Activated T-cell treated with anti-CD3 and anti-CD28 coated beads for 24 hours (primary cell): ENCODE results near the gene ARAP1.

Experiments used
- DNase-seq: peaks from one replicate; pipeline ENCODE4 v3.0.0-alpha.2; 2020; ENCODE audit warnings: low read depth

The ARAP1 gene

DNA sequence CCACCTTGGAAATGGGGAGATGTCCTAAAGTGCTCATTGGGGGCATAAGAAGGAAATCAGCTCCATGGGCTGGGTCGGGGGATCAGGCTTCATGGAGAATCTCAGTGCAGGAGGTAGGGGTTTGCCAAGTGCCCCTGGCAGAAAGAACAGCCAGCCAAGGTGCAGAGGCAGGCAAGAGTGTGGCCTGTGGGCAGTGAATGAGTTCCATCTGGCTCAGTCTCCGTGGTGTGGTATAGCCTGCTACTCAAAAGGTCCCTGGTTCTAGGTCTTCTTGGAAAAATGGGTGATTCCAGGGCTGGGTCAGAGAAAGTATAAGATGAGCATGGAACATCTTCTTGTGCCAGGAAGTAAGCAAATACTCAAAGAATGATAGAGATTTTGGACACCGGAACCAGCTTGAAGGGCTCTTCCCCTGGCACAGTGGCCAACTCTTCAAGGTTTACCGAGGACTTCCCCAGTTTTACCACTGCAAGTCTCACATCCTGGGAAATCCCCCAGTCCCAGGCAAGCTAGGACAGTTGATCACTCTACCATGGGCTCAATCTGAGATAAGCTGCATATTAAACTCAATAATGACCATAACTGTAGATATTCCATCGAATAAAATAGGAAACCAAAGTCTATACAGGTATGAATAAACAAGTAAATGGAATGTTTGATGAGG is 10.6 kb upstream of the ARAP1 start:
- no peak for DNase-seq

DNA sequence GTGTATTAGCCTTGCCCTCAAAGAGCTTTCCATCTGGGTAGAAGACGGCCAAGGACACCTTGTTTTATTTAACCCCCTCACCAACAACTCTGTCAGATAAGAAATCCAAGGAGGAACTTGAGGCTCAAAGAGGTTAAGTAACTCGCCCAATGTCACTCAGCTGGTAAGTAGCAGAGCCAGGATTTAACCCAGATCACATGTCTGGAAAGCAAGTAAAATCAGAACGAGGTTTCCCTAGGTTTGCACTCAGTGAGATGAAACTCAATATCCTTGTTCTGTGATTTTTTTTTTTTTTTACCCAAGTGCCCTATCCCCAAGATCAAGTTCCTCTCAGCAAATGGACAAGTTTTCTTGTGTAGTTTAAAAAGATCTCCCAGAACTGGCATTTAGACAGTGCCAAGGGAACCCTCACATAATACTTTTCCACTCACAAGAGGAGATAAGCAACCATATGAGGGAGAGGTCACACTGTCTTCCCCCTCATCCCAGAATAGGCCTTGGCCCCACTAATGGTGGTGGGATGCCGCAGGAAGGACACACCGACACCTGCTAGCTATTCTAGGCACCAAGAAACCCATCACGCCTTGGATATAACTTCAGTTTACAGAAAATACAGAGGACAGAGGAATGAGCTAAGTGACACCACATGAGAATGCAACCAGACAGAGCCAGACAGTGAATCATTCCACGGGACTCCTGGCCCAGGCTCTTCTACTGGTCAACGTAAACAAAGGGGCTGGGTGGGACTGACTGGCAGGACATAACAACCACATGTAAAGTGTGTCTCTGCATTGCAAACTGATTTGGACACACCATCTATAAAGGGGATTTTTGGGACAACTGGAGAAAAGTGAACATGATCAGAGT is 8.6 kb upstream of the ARAP1 start:
- DNase-seq: no peak

DNA sequence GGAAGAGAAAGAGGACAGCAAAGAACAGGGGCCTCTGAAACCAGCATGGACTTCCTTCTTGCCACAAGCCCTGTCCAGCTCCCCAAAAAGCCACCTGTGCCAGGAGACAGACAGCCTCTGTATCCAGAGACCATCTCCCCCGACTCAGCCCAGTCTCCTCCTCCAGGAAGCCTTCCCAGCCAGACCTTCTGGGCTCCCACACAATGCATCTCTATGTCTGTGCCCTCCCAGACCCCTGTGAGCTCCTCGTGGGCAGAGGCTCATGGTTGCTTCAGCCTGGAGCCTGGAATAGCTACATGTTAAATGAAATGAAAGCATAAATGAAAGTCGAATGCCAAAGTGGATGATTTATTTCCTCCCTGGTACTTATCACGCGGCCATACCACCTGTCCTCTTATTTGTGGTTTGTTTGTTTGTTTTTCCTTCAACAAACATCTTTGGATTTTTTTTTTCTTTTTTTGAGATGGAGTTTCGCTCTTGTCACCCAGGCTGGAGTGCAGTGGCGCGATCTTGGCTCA is 7.3 kb upstream of the ARAP1 start:
- DNase-seq: no peak

DNA sequence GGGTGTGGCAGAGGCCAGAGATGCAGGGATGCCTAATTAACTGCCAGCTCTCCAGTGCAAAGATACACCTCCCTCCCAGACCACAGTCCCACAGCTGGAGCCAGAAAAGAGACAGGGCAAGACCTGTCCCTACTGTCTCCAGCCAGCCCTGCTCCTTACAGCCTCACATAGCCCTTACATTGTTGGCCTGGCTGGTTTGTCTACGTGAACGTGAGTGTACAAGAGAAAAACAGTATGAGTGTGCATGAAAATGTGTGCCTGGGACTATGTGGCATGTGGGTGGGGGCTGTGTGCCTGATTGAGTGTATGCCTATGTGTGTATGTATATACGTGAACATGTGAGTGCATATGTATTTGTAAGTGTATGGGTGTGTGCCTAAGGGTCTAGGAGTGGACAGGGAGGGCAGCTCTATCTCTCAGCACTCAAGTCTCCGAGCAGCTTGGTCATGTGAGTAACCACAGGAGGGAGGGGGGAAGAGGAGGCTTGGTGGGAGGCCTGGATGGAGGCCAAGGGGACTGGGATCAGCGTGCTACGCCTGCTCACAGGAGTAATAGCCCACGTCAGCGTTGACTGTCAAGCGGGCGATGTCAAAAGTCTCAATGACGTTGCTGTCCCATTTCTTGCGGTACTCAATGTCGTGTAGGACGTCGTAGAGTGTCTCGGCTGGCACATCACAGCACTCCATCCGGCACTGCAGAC is 6.6 kb upstream of the ARAP1 start:
- no peak for DNase-seq

DNA sequence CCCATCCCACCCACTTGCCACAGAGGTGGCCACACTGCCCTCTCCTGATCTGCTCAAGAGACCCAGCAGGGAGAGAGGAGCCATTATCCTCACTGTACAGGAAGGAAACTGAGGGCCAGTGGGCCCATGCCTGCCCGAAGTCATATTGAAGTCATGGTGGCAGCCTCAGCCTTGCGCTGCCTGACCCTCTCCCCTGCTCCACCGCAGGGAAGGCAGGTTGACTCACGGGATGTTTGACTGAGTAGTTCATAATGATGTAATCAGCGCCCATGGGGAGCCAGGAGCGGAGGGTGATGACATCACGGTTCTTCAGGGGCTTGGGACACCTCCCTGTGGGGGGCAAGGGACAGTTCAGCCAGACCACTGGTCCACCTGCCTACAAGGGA is 6.1 kb upstream of the ARAP1 start:
- DNase-seq: no peak

DNA sequence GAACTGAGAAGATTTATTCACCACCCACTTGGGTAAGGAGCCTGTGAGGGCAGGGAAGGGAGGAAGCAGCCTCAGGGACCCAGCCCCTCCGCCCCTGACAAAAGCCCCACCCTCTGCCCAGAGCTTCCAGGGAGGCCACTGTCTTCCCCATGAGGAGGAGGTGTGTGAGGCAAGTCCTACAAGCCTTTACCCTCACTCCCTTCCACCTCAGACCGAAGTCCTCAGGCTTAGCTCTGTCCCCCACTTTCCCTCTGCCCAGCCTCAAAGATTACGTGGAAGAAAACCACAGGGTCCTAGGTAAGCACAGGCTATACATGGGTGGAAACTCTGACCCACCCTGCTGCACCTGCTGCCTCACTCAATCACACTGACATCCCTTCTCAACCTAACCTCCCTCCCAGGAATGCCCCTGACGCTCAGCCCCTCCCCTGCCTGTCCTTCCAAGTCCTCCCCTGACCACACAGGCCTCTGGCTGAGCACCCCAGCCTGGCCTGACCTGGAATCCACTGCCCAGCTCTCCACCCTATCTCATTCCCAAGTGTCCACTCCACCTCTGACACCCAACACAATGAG is 3.6 kb upstream of the ARAP1 start:
- no peak for DNase-seq

DNA sequence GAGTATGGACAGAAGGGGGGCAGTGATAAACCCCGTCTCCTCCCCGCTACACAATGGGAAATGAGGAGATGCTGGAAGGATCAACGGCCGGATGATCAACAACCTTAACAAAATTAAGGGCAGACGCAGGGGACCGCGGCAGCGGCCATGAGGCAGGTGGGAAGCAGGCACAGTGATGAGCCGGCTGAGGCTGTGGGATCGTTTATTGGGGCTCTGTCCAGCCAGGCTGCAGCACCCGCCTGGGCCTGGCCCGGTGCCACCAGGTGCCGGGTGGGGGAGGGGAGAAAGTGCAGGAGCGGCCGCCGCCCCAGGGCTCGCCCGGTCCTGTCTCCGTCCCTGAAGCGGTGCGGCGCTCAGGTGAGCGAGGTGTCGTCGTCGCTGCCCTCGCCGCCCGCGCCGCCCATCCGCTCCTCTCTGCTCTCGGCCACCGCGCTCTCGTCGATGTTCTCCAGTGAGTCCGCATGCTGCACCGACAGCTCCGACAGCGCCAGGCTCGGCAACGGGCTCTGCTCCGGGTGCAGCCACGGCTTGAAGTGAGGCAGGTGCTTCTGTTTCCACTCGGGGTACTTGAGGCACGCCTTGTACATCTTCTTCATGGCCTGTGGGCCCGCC is 2.4 kb upstream of the ARAP1 start:
- DNase-seq: no peak

DNA sequence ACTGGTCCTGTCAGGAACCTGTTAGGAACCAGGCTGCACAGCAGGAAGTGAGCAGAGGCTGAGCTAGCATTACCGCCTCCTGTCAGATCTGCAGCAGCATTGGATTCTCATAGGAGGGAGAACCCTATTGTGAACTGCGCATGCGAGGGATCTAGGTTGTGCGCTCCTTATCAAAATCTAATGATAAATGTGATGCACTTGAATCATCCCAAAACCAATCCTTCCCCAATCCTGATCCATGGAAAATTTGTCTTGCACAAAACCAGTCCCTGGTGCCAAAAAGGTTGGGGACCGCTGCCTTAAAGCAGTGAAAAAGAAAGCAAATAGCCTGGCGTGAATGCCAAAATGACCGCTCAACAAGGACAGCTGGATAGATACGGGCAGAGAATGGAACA is 1.9 kb upstream of the ARAP1 start:
- DNase-seq: no peak

DNA sequence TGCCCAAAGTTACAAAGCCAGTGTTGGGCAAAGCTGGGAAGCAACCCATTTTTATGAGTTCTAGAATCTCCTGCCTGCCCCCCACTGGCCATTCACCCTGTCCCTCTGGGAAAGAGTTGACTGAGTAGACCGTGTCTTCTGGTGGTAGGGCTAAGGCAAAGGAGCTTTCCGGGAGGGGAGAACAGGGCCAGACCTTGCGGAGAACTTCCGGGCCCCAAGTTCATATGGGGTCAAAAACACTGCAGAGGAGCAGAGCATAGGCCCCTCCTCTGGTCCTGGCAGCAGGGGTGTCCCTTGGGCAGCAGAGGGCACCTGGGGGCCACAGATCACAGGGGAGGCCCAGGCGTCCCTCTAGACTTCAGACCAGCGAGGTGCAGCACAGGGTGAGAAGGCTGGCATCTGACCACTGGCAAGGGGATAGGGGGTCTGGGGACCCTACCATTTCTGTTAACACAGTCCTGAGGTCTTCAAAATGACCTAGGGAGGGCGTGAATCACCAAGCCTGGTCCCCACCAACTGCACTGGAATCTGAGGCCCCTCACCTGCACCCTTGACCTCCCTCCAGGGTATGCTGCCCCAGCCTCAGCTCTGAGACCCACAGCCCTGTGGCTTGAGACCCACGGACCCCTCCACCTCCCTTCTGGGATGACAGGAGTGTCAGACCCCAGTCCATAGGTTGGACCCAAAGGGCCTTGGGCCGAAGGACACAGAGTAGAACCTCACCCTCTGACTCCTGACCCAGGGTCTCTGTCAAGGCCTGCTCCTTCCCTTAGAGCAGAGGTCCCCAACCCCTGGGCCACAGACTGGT is 1.3 kb upstream of the ARAP1 start:
- DNase-seq: no peak

DNA sequence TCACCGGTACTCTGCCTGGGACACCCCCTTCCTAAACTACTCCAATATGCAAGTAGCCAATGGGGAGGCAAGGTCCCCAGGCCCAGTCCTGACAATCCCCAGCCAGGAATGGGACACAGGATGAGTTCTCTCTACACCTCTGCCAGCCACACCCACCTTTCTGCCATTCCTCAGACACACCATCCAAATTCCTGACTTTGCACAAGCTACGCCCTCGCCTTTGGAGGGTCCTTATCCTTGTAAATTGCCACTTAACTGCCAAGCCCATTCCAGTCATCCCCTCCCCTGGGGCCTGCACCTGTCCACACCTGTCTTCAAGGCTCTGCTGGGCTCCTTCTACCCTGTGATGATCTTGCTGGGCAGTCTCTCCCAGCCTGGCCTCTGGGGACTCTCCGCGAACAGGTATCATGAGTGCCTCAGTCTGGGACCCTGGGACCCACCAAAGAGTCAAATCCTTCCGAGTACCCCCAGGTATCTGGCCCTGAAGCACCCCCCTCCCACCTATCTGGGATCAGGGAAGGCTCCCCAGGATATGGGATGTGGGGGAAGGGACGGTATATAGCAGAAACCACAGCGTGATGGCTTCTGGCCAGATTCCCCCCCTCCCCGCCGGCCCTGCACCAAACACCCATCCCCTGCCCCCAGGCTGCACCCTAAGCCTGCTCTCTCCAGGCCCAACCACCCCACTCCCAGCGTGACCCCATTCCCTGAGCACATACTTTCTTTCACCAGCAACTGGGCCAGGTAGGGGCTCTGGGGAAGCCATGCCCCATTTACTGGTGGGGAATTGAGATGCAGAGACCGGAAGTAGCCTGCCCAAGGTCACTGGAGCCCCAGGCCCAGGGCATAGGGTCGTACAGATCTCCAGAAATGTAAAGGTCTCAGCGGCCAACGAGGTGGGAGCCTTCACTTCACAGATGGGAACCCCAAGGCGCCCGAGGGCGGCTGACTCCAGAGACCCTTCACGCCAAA is 806 bp downstream of the ARAP1 start:
- no peak for DNase-seq

DNA sequence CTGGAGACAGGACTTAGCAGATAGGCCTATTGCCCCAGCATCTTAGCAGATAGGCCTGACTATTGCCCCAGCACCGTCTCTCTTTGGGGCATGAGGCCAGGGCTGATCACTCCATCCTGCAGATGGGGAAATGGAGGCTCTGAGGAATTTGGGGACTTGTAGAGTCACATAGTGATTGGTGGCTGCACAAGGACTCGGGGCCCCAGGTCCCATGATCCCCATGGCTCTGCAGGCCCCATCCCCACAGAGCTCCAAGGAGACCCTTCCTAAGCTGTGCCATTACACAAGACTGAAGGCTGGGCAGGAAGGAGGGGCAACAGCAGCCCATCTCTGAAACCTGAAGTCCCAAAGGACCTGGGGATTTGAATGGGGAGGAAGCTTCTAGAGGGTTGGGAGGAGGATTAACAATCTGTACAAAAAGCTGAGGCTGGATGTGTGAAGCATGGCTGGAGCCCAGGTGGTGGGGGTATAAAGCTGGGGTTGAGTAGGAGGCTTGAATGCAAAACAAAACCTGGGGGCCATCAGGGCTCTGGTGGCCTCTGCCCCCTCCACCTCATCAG is 1.6 kb downstream of the ARAP1 start:
- no peak for DNase-seq

DNA sequence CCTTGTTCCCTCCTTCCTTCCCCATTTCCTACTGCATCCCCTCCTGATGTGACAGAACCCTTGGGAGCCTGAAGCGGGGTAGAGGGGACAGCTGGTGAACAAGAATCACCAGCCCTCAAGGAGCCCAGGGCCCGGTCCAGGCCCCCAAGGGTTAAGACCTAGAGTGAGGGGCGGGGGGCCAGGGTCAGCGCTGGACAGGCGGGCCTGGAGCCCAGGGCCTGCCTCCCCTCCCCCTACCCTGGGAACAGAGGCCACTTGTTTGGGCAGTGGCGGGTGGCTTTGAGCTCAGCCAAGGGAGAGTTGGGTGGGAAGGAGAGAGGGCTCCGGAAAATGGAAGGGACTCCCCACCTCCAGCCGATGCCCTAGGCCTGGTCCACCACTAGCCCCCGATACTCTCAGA is 2.1 kb downstream of the ARAP1 start:
- no peak for DNase-seq

DNA sequence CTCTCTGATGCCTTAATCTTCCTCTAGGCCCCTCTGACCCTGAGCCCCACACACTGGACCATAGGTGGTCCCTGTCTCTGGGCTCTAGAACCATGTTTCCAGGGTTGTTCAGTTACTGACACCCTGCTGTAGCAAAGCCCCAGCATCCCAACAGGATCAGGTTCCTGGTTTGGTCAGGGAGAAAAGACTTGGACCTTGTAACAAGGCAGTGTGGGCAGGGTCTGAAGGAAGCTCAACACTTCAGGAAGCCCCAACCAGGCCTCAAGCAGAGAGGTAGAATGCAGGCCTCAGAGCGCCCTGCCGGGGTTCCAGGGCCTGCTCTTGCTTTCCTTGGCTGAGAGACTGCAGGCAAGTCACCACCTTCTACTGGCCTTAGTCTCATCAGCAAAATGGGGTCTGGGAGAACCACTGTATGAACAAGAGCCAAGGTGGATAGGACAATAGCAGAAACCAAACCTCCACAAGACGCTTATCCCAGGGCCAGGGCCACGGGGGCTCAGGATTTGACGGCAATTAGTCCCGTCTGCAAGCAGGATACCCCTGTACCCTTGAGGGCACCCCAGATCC is 4.8 kb downstream of the ARAP1 start:
- no peak for DNase-seq

DNA sequence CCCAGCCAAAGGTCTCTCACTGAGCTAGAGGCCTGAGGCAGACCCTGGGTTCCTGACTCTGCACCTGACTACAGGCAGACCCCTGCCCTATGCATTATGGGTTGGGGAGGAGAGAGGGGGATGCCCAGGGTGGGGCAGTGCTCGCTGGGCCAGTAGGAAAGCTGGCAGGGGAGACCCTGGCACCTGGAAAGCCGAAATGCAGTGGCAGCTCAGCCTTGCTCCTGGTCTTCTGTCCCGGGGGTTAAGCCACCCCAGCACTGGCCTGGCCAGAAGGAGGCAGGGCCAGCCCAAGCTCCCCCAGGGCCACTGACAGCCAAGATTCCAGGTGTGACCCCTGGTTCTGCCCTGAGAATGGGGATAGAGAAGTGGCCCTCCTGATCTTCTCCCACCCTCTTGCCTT is 5.4 kb downstream of the ARAP1 start:
- DNase-seq: no peak

DNA sequence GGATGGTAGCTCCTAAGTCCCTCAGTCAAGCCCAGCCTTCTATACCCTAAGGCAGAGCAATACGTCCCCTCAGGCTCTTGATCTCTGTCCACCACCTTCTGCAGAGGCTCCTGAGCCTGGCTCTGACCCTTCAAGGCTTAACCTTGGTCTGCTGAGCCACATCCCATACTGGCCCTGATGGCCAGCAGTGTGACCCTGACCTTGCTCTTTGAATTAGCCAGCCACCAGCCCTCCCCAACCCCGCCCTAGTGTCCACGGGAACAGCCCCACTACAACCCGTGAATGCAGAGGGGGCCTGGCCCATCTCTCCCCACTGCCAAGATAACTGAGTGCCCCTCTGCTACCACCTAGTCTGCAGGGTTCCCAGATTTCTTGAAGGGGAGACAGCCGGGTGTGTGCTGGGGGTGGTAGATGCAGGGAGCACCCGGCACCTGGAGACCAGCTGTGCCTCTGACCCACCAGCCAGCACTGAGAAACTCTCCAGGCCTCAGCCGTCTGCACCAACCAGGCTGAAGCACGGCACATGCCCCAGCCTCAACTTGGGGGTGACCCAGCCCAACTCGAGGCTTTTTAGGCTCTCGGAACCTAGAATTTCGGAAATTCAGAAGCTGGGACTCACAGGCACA is 6.2 kb downstream of the ARAP1 start:
- DNase-seq: no peak

DNA sequence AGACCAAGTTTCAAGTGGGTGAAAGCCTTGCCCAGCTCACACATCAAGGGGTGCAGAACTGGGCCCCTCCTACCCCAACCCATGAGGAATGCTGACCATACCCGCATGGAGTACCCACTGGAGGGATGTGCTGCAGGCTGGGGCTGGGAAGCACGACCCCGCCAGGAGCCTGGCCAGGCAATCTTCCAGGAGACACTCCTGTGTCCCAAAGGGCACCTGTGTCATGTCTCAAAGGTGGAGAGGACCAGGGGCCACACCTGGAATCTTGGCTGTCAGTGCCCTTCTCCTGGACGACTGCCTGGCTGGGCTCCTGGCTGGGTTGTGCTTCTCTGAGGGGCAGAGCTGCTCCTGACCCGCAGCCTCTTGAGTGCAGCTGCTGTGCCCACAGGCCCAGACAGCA is 6.7 kb downstream of the ARAP1 start:
- no peak for DNase-seq

DNA sequence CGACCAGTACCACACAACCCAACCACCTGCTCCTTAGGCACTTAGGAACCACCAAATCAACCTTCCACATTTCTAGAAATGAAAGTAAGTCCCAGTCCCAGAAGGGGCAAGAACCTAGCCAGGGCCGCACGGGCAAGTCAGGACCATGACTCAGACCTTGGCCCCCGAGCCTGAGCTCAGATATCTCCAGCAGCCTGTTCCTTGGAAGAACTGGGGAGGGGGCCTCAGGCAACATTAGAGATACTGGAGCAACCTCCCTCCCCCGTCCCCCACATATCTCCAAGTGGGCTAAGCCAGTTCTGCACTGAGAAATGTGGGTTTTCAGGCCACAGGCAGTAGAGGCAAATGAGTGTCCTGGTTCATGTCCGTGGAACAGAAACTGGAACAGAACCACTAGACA is 7.7 kb downstream of the ARAP1 start:
- no peak for DNase-seq

DNA sequence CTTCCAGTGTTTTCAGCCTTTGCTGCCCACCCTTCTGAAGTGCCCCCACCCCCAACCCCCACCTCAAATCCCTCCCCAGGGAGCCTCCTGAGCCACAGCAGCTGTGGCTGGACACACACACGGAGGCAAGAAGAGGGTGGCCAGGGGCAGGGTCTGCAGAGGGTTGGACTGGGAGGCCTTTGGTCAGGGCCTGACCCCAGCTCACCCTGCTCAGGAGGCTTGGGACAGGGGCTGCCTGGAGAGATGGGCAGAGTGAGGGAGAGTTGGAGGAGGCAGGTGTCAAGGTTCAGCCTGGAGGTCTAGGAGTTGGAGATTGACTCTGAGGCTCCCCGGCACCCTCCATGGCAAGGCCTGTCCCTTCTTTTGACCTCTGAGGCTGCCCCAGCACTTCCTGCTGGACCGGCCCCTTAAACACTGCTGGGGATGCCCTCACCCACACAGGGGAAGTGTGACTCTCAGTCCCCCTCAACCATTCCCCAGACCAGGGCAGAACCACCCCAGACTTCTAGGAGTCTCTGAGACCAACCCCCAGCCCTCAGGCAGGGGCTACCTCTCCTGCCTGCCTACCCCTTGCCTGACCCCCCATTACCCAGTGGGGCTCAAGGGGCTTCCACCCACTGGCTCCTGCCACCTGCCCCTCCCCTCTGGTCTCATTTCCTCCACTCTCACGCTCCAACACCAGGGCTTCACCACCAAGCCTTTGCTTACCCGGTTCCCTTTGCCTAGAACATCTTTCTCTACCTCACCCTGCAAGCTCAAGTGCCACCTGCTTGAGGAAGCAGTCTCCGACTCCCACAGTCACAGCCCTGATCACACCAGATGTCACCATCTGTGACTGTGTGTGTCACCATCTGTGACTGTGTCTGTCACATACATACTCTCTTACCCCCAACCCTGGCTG is 8.6 kb downstream of the ARAP1 start:
- no peak for DNase-seq
